ENCODE data around the gene PRKCZ. TPM values are rescaled to one million over a fixed set of nuclear protein-coding genes. Genes with fewer than 3 reads are reported as not detected.

Gene PRKCZ
- total RNA-seq (2021) (36.0 and 36.2 TPM in 2 replicates), Bru-seq, nascent RNA (percentile 50 among the genes with signal in this experiment), BruChase-seq, experiment 1, labeled RNA remaining after a 2-hour chase (percentile 56 among the genes with signal in this experiment), BruChase-seq, experiment 2, labeled RNA remaining after a 6-hour chase (percentile 56 among the genes with signal in this experiment)
- long read RNA-seq, transcript PRKCZ-201 (18 exons, 2,326 nt) = major isoform, 13 of 23 reads
- long read RNA-seq, partial matches to known transcripts = 5 of 23 reads
- long read RNA-seq, other reads (novel, unspliced or antisense) = 4 of 23 reads

GRCh38 chr1:2049718-2050431 lies at the start of gene PRKCZ:
TSS of gene PRKCZ (plus strand) at chr1:2050411. CDS start at chr1:2050631, 220 bp downstream.
- Histone ChIP-seq H3K4me1 (replicated peaks; ENCODE audit: insufficient read depth) (0 out of 2 replicates have a peak, but pooled peaks cover 5% of the 10 kb centered on the region), H3K27me3 (ENCODE audit: insufficient read depth, low read depth) (no peaks in the 10 kb centered on the region), H3K9me2 (ENCODE audit: insufficient read depth) (no peaks in the 10 kb centered on the region), H3K79me2 (ENCODE audit: low read depth) (peaks cover 11% of the 10 kb centered on the region), H3K9me3 (ENCODE audit: insufficient read depth, low read depth) (no peaks in the 10 kb centered on the region), H3K36me3 (ENCODE audit: low read depth) (no peaks in the 10 kb centered on the region), H3K27ac (peak within 1 kb of the TSS; percentile 56), H4K20me1 (ENCODE audit: insufficient read depth) (no peaks in the 10 kb centered on the region), H3K4me3 (peak within 1 kb of the TSS; percentile 79), H2AFZ (peak within 1 kb of the TSS; percentile 86), H3F3A (ENCODE audit: insufficient read depth, low read depth) (peaks cover 12% of the 10 kb centered on the region; the same call in 1 of the 2 replicates), H3K4me2 (peak within 1 kb of the TSS; percentile 87)
- POLR2A ChIA-PET (ENCODE audit: unreplicated experiment) = no interaction called here
- intact Hi-C loops (cut with micrococcal nuclease; ENCODE audit: unreplicated experiment) = loop anchor here (2.0 kb wide), 1 partner anchor 85 kb away; no protein-coding TSS in a partner anchor
- no TSS peak for BruUV-seq (replicated peaks)
- peak; percentile 80 to 98 for DNase-seq
- TF ChIP-seq CTCF (conservative IDR thresholded peaks at IDR 0.05) = peak; percentile 6
- no peak for TF ChIP-seq EZH2 (IDR thresholded peaks at IDR 0.05; ENCODE audit: low read depth)
- CTCF ChIA-PET = interaction anchor here (0.7 to 1.0 kb wide), 2 partner anchors 61 to 144 kb away, joined by 15 to 18 read pairs; no protein-coding TSS in a partner anchor

GRCh38 chr1:2000432-2000831 lies 49.8 kb upstream of the PRKCZ start:
- H4K20me1 ChIP-seq (ENCODE audit: insufficient read depth) = no peaks in the 10 kb centered on the region
- no peaks in the 10 kb centered on the region for H3K79me2 ChIP-seq (ENCODE audit: low read depth)
- H3K36me3 ChIP-seq (ENCODE audit: low read depth) = no peaks in the 10 kb centered on the region
- no peaks in the 10 kb centered on the region for H3K27me3 ChIP-seq (ENCODE audit: insufficient read depth, low read depth)
- POLR2A ChIA-PET (ENCODE audit: unreplicated experiment) = no interaction called here
- H3K4me3 ChIP-seq = no peak overlapping the region
- no peak overlapping the region for H3K4me2 ChIP-seq
- peaks cover 12% of the 10 kb centered on the region for H3K4me1 ChIP-seq (replicated peaks; ENCODE audit: insufficient read depth)
- no peaks in the 10 kb centered on the region for H3K9me3 ChIP-seq (ENCODE audit: insufficient read depth, low read depth)
- H3K9me2 ChIP-seq (ENCODE audit: insufficient read depth) = no peaks in the 10 kb centered on the region
- no peak for DNase-seq
- H3K27ac ChIP-seq = no peak overlapping the region
- CTCF ChIA-PET = no interaction called here
- no TSS peak for BruUV-seq (replicated peaks)
- H2AFZ ChIP-seq = no peak overlapping the region
- no peaks in the 10 kb centered on the region for H3F3A ChIP-seq (ENCODE audit: insufficient read depth, low read depth)
- TF ChIP-seq EZH2 (IDR thresholded peaks at IDR 0.05; ENCODE audit: low read depth) = no peak
- TF ChIP-seq CTCF (conservative IDR thresholded peaks at IDR 0.05) = no peak
- intact Hi-C loops (cut with micrococcal nuclease; ENCODE audit: unreplicated experiment) = no loop called here

GRCh38 chr1:2000850-2001249 lies 49.4 kb upstream of the PRKCZ start:
- Histone ChIP-seq H3K4me1 (replicated peaks; ENCODE audit: insufficient read depth) (peaks cover 12% of the 10 kb centered on the region), H3K4me2 (no peak overlapping the region), H3K27me3 (ENCODE audit: insufficient read depth, low read depth) (peaks cover under 1% of the 10 kb centered on the region; the same call in 1 of the 2 replicates), H4K20me1 (ENCODE audit: insufficient read depth) (no peaks in the 10 kb centered on the region), H2AFZ (no peak overlapping the region), H3K27ac (no peak overlapping the region), H3F3A (ENCODE audit: insufficient read depth, low read depth) (no peaks in the 10 kb centered on the region), H3K4me3 (no peak overlapping the region), H3K36me3 (ENCODE audit: low read depth) (no peaks in the 10 kb centered on the region), H3K9me3 (ENCODE audit: insufficient read depth, low read depth) (no peaks in the 10 kb centered on the region), H3K79me2 (ENCODE audit: low read depth) (no peaks in the 10 kb centered on the region), H3K9me2 (ENCODE audit: insufficient read depth) (no peaks in the 10 kb centered on the region)
- POLR2A ChIA-PET (ENCODE audit: unreplicated experiment) = no interaction called here
- TF ChIP-seq EZH2 (IDR thresholded peaks at IDR 0.05; ENCODE audit: low read depth) (no peak), CTCF (conservative IDR thresholded peaks at IDR 0.05) (no peak)
- no peak for DNase-seq
- BruUV-seq (replicated peaks) = no TSS peak
- intact Hi-C loops (cut with micrococcal nuclease; ENCODE audit: unreplicated experiment) = no loop called here
- CTCF ChIA-PET = no interaction called here

Measured in PC-9 (cell line).